D721Med (cell line): Measurements from ENCODE around the gene KIF5A.

Experiments used
- DNase-seq: peaks from one replicate; pipeline ENCODE4 v3.0.0; 2011; ENCODE audit warnings: low spot score; ENCODE audit not compliant: insufficient read length
- FAIRE-seq: peaks from 2 replicates; lab custom pipeline; 2011; peaks lifted over from hg19 to GRCh38; lab: Jason Lieb, UNC
- TF ChIP-seq, protein P1 (sequence below): IDR thresholded peaks from 2 replicates; pipeline ENCODE4 v1.5.1; 2012; ENCODE audit warnings: mild to moderate bottlenecking, control low read depth; ENCODE audit not compliant: insufficient read depth; ENCODE audit errors: missing control alignments

KIF5A gene

DNA sequence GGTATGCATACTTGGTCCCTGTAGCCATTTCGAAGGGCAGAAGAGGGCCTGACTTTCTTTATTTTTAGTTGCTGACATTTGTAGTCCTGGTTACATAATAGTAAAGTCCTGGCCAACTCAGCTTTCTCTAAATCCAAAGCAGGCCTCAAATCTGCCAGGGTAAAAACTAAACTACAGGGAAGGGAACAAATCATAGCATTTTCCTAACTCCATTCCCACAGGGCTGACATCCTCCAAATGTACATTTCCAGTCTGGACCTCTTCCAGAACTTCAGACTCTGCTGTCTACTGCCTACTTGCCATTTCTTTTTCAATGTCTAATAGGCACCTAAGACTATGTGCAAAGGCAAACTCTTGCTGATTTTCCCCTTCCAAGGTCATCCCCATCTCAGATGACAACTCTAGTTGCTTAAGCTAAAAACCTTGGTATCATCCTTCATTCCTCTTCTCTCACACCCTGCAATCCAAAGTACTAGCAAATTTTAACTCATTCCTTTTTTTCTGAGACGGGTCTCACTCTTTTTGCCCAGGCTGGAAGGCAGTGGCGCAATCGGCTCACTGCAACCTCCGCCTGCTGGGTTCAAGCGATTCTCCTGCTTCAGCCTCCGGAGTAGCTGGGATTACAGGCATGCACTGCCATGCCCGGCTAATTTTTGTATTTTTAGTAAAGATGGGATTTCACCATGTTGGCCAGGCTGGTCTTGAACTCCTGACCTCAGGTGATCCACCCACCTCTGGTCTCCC lies 31.5 kb upstream of the KIF5A start:
- TF ChIP-seq, protein P1, sequence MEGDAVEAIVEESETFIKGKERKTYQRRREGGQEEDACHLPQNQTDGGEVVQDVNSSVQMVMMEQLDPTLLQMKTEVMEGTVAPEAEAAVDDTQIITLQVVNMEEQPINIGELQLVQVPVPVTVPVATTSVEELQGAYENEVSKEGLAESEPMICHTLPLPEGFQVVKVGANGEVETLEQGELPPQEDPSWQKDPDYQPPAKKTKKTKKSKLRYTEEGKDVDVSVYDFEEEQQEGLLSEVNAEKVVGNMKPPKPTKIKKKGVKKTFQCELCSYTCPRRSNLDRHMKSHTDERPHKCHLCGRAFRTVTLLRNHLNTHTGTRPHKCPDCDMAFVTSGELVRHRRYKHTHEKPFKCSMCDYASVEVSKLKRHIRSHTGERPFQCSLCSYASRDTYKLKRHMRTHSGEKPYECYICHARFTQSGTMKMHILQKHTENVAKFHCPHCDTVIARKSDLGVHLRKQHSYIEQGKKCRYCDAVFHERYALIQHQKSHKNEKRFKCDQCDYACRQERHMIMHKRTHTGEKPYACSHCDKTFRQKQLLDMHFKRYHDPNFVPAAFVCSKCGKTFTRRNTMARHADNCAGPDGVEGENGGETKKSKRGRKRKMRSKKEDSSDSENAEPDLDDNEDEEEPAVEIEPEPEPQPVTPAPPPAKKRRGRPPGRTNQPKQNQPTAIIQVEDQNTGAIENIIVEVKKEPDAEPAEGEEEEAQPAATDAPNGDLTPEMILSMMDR, result no peak
- DNase-seq, result no peak
- no peak for FAIRE-seq

DNA sequence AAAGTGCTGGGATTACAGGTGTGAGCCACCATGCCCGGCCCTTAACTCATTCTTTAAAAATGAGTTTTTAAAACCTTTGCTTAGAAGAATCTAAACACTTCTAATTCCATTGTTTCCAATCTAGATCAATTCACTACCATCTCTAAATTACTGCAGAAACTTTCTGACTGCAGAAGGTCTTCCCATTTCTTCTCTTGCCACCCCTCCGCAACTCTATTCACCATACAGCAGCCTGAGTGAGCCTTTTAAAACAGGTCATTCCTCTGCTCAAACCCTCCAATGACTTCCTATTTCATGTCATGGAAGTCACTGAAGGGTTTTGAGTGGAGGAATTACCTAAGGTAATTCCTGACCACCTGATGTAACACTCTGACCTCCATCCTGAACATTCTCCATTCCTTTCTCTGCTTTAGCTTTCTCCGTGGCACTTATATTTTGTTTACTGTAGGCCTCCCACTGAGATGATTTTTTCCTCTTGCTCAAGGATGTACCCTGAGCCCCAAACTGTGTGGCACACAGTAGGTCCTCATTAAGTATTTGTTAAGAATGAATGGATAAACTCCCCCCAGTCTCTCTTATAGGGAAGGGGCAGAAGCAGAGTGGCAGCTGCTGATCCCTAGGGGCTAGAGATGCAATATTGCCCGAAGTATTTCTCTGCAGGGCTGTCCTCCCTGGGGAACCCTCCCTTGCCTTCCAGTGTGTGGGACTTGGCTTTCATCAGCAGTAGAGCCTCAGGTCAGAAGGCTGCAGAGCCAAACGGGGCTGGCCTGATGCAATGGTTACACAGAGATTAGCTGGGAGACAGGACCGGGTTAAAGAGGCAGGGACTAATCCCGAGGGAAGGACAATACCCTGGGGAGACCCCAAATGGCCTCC lies 30.7 kb upstream of the KIF5A start:
- TF ChIP-seq, protein P1, result no peak
- FAIRE-seq (no peak), DNase-seq (no peak)

DNA sequence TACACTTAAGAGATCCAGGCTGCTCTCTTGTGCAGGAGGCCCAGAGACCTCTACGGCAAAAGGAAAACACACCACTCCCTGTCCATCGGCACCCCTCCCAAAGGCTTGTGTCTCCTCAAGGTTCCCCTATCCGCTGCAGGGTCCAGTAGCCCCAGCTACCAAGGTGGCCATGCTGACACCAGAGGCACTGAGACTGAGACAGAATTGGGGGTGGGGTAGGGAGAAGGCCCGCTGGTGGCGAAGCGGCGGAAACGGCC lies 30.1 kb upstream of the KIF5A start:
- DNase-seq (no peak), FAIRE-seq (no peak)
- TF ChIP-seq, protein P1, result no peak

DNA sequence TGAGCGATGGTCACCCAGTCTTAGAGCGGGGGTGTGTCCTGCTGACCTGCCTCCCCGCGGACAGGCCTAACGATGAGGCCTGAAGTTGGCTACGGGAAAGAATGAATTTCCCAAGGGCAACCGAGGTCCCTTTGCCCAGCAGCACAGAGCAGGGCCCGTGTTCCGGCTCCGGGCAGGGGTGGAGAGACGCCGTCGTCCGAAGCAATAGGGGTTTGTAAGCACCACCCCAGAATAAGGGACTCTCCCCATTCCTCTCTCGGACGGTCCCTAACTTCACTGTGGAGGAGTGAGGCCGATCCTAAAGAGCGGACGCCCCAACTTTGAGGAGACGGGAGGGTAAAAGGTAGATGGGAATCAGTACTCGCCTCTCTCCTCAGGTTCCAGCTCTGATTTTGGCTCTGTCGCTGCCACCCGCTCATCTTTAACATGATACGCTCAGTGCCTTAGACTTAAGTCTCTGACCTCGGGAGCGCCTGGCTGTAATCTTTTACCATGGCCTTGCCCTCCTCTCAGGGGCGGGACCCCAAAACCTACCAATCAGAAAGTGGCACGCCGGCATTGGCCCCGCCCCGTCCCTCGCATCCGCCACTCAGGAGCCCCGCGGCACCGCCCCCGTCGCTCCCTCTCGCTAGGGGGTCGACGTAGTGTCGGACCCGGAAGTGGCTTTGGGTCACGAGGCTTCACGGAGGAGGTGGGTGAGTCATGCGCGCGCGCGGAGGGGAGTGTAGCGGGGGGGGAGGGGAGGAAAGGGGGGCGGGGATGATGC lies 29.6 kb upstream of the KIF5A start, which contains the start of gene DDIT3:
Gene DDIT3, minus strand, starts transcription at position 462 of the 766 bp plus-strand sequence. CDS start 3,108 bp downstream, outside the sequence.
- FAIRE-seq (no peak), DNase-seq (peak; percentile 70)
- TF ChIP-seq, protein P1, result no peak

DNA sequence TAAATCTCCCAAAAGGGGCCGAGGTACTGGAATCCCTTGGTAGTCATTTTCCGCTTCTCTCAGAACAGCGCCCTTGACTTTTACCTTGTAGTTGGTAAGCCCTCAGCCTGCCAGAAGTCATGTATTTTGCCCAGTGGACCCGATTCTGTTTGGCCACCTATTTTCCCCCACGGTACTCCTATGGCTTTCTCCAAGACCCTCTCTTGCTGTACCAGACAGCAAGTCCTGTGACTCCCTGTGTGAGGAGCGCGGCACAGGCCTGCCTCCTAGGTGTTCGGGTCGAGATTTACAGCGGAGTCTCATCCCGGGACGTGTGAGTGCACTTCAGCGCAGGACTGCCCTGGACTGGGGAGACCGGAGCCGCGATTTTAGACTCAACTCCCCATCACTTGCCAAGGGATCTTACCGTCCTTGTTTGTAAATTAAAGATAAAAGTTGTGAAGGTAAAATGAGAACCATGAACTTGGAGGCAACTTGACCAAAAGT lies 28.3 kb upstream of the KIF5A start:
- FAIRE-seq, result no peak
- DNase-seq, result no peak
- TF ChIP-seq, protein P1, result peak; percentile 19

DNA sequence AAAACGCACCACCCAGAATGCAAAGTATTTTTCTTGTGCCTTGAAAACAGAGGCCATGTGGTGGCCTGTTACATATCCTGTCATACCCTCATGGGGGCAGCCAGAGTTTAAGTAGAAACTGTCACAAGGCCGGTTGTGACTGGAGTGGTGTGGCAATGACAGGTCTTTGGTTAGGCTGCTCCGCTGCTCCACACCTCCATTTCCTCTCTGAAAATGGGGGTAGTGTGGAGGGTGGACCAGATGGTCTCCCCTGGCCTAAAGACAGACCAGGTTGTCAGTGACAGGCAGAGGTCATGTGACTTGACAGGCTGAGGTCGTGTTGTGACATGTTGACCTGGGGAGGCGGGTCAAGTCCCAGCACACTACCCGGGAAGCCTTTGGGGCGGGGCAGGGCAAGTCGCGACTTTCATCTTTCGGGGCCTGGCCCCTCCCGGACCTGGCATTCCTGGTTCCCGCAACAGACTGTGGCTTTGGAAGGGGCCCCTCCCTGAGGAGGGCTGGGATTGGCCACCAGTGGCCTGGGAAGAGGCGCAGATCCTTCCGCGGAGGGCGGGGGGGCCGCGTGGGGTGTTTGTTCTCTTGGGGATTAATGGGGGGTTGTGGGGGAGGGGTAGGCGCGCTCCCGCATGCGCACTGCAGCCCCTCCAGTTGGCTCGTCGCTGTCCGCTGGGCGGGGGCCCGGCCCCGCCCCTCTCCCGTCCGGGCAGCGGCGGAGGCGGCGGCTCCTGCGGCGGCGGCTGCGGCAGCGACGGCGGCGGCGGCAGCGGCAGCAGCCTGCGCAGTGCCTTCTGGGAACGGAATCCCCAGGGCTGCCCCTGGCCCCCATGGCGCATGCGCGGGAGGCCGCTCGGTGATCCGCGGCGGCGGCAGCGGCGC lies 27.6 kb upstream of the KIF5A start, which contains the start of gene MBD6:
Gene MBD6, plus strand, starts transcription at position 814 of the 876 bp plus-strand sequence. CDS start 1,480 bp downstream, outside the sequence.
- no peak for FAIRE-seq
- peak; percentile 87 for DNase-seq
- TF ChIP-seq, protein P1, result no peak
